Kidney tubule cell (primary cell): ENCODE results near the gene MBP.

ENCODE experiments used
- DNase-seq: peaks from one replicate; pipeline ENCODE4 v3.0.0-alpha.2; 2018; ENCODE audit warnings: low spot score

The MBP gene

DNA sequence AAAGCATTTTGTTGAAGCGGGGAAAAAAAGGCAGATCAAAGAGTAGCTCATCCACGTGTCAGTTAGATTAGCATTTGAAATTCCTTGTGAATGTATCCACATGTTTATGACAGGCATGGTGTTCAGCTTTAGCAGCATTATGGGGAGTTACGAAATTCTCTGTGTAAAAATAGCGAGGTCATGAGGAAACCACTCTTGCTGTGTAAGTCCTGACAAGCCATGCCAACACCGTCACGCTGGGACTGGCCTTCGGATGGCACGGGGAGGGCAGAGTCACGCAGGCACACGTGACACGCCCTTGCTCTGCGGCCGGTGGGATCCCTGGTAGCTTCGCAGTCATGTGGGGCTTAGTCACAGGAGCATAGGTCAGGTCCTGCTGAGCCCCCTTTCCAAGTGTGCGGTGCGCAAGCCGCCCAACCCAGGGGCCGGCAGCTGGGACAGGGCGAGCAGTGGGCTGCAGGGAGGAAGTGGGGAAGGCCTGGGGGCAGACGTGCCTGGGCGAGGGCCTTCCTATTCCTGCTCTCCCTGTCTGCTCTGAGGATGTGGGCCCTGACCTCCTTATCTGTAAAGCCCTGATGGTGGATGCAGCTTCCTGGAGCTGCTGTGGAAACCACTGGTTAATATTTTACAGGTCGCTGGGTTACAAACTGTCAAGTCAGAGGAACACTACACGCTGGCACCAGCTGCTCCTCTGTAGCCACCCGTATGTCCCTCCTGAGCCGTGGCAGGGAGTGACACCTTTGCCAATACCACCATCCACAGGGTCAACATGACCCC, 18.0 kb downstream of the MBP start:
- DNase-seq: peak; percentile 97

DNA sequence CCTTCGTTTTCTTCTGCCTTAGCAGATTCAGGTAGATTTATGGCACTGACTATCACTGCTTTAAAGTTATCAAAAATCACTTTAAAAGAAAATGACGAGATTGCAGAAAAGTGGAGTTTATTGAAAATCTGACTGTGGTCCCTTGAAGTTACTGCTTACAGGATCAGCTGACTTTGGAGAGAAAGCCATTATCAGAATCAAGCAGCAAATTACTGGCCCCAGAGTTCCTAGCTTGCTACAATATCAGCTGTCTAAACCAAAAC, 18.5 kb downstream of the MBP start:
- no peak for DNase-seq

DNA sequence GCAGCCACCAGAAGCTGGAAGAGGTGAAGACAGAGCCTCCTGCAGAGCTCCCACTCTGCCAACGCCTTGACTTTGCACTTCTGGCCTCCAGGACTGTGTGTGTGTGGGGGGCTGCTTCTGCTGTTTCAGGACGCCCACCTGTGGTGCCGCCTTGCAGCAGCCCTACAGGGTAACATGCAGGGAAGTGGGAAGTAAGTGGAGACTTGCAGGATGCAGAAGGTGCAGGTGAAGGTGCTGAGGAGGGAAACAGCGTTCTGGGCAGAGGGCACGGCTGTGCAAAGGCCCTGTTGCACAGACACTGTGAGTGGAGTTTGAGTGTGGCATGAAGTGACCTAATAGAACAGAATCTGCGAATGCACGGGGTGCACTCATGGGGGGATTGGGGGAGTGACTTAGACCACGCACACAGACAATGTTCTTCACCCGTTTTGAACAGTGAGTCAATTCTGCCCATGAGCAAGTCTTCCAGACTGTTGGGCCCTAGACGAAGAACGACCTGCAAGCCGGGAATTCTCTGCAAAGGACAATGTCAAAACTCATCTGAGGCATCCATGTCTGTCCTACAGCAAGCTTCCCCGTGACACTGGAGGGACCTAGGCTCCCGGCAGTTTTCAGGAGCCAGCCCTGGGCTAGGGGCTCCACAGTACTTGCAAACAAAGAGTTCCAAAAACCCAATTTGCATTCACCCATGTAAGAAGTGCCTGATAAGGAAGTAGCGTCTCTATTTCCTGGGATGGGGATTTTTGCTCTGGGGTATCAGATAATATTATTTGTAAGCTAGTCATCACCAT, 19.0 kb downstream of the MBP start:
- DNase-seq: no peak

DNA sequence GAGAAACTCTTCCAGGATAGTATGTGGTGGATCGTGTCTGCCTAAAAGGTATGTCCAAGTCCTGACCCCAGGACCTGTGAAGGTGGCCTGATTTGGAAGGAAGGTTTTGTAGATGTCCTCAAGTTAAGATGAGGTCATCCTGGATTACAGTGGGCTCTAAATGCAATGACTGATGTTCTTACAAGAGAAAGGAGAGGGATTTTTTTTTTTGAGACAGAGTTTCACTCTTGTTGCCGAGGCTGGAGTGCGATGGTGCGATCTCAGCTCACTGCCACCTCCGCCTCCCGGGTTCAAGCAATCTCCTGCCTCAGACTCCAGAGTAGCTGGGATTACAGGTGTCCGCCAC, 19.9 kb downstream of the MBP start:
- DNase-seq: no peak

DNA sequence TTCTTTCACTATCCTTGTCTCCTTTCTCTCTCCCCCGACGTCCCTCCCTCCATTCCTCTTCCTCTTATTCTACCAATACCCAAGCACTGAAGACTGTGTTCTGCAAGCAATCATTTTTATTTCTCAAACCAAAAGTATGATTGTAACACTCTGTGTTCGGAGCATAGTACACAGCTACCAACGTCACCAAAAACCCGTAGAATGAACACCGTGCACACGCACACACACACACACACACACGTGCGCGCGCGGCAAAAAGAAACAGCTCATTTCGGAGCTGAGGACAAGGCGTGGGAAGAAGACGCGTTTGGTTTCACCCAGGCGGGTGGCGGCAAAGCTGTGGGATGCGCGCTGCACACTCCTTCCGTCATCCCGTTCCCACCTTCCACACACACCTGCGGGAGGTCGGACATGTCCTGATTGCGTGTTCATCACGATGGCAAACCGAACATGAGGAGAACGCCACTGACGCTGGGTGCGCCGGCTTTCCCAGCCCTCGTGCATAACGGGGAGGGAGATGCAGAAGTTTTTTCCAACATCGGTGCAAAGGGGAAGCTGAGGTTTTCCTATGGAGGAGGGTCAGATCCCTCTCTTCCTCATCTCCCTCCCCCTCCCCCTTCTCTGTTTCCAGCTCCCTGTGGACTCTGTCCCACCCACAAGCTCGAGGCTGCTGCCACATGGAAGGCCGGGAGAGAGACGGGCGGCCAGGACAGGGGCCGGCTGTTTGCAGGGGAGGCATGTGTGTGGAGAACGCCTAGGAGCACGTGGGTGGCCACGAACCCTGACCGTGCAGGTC, 20.4 kb downstream of the MBP start:
- no peak for DNase-seq

DNA sequence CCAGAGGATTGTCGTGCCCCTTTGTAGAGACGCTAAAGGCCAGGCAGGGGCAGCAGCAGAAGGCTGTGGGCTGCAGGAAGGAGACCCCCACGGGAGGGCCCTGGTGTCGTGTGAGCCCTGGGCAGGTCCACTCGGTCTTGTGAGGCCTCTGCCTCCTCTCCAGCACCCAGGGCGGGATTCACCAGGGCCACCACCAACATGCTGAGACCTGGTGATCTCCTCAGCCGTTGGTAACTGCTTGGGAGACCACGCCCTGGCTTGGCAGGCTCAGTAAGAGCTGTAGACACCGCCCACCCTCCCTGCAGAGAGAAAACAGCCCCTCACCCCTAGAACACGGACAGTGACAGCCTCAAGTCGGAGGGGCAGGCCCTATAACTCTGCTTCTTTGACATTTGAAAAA, 21.1 kb downstream of the MBP start:
- no peak for DNase-seq

DNA sequence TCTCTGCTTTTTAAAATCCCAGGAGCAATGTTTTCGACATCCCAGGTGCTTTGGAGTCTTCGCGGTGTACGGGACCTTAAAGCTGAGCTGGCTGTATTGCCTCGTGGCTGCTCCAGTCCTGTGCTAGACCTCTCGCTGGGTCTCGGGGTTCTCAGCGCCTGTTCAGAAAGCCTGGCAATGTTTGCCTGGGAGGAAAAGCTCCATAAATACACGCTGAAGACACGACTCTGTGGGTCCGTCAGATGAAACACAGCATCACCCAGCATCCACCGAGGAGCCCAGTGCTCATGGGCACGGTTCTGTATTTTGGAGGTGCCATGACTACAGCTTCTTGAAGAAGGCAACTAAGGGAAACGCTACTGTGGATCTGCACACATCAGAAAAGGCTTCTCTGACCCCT, 21.6 kb downstream of the MBP start:
- DNase-seq: no peak

DNA sequence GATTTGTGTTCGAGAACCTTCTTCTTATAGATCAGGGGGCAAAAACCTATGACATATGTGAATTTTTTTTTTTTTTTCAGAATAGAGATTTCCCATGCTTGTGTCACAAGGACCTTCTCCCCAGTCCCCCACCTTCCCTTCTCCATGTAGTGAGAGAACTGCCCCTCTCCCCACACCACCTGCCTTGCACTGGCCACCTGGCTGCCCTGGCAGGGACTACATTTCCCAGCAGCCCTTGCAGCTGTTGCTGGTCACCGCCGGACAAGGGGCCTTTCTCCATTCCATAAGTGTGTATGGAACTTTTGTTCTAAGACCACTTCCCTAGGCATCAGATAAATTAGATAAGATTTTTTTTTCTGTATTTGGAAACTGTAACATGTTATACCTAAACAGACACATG, 22.2 kb downstream of the MBP start:
- DNase-seq: no peak

DNA sequence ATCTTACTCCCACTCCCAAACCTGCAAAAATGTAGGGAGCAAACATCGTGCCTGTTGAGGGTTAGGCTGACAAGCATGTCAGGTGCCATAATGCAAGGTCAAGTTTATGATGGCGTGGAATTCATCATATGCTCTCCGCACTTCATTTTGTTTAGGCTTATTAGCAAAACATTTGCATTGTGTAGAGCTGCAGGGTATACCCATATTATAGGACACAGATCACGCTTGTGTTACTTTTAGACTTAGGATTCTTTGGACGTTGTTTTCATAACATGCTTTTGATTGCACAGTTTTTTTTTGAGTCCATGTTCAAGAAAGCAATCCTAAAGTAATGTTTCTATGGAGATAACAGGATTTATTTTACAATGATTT, 22.9 kb downstream of the MBP start:
- DNase-seq: no peak

DNA sequence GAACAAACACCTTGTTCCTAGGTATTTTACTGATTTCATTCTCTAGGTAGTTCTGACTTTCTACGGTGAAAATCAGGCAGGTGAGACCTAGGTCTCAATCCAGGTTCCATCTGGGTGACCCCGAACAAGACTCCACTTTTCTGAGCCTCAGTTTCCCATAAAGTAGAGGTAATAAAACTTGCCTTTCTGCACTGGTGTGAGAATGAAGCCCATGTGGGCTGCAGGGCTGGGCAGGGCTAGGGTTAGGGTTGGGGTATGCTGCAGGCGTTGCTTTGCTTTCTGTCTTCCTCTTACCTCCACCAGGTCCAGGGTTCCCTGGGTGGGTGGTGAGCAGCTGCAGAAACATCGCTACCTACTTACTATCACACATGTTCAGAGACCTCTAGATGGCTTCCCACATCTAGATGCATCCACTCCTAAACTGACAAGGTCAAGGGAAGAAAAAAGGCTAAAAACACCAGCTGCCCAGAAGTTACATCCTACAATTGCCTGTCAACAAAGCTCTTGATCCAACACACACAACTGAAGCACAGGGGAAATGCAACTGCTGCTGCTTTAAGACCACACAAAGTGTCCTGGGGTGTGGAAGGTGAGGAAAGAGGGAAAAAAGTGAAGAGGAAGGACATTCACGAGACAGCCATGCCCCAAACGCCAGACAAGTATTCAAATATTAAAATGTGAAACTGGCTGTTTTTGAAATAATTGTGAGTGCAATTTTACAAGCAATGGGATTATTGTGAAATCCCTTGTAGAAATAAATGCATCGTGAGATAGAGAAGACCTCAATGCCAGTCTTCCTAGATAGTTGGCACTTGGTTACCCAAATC, 23.5 kb downstream of the MBP start:
- no peak for DNase-seq

DNA sequence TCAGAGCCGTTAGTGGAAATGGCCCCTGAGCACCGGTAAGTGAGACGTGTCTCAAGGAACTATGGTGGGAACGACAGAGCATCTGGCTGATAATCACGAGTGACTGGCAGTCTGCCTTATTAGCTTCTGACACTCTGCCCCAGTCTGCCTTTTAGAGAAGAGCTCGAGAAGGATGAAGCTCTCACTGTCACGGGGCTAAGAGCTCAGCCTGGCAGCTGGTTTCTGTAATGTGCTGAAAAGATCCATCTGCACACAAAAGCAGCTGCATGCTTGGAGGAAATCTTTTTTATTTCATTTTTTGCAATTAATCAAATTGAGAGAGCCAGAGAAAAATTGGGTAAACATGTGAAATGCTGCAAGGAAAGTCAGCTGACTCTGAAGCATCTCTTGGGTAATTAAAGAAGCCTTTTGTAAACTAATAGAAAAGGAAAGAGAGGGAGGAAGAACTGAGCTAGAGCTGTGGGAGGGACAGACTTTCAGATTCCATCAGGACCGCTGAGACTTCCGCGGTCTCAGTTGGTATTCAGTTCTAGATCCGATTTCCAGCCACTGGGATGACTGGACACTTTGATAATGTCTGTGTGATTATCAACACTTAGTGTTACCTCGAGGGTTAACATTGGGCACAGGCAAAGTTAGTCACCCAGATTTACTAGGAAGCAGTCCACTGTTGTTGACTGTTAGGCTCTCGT, 24.4 kb downstream of the MBP start:
- peak; percentile 74 for DNase-seq

DNA sequence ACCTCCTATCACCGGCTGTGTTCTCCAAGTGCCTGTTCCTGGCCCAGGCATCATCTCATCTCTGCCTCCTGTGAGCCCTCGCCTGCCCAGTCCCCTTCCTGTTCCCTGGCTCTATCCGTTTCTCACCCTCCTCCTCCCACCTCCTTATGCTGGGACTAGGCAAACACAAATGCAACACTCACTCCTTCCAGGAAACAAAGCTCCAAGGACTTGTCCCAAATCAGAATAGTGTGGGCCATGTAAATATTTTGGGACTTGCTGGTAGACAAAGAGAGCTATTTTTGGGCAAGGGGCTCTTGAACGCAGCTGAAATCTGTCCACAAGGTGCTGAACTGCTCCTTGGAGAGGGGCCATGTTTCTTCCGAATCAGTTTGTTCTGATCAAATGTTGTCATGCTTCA, 25.3 kb downstream of the MBP start:
- peak; percentile 35 for DNase-seq

DNA sequence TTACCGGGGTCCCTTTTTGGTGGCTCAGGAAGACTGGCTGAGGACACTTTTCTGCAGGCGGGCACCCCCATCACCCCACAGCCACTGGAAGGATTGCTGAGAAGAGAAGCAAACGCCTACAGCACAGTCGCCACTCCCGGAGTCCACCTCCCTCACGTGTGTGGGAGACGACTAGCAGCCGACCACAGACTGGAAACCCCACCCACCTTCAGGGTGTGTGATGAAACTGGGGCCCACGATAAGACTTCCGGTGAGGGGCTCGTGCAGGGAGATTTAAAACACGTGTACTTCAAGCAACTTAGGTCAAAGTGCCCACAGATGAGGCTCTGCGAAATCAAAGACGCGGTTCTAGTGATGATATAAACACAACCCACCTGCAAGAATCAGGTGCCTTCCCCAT, 26.3 kb downstream of the MBP start:
- no peak for DNase-seq

DNA sequence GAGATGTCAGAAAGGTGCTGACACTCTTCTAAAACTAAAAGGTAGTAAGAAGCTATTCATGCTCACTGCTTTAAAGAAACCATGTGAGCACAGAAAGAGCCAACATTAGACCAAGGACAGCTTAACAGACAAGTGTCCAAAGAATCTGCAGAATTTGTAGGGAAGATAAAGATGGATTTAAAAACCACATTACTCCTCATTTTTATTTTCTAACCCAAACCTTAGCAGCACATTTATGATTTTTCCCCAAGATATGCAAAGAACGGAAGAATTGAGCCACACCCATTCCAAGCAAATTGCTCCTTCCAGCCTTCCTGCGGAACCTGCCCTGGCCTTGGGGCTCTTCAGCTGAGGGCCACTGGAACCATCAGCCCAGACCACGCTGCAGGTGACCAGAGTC, 26.9 kb downstream of the MBP start:
- no peak for DNase-seq

DNA sequence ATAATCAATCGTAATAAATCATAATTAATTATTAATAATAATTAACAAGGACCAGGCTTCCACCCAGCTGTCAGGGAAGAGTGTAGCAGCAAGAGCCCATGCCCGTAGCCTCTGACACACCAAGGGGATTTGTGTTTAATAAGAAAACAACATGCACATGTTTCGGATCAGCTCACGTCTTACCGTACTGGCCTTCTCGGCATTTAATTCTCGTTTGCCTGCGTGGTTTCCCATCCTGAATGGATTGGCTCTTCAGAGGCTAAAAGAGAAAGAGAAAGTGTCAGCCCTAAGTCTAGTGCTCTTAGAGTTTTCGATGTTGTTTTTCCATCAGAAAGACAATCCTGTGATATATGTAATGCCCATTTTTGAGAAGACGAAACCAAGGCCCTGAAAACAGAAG, 27.6 kb downstream of the MBP start:
- DNase-seq: no peak

DNA sequence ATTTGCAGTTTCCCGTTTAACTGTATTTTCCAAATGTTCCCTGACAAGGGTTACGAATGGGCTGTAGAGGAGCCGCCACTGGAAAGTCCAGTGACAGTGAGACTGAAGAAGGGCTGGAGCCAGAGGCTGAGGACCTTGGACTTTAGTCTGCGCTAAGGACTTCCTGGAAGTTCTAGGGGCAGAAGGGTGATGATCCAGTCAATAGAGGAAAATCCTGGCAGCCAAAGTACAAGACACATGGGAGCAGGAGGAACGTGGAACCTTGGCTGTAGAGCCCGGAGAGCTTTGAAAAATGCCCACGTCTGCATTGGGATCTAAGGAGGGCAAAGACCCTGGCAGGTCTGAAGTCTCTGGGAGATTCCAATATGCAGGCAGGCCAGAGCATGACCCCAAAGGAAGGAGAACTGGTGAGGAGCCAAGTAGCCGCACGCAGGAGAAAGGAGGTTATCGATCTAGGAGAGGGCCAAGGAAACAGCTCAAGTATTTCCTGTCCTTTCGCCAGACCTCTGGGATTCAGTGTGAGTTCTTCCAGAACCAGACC, 28.5 kb downstream of the MBP start:
- DNase-seq: no peak

DNA sequence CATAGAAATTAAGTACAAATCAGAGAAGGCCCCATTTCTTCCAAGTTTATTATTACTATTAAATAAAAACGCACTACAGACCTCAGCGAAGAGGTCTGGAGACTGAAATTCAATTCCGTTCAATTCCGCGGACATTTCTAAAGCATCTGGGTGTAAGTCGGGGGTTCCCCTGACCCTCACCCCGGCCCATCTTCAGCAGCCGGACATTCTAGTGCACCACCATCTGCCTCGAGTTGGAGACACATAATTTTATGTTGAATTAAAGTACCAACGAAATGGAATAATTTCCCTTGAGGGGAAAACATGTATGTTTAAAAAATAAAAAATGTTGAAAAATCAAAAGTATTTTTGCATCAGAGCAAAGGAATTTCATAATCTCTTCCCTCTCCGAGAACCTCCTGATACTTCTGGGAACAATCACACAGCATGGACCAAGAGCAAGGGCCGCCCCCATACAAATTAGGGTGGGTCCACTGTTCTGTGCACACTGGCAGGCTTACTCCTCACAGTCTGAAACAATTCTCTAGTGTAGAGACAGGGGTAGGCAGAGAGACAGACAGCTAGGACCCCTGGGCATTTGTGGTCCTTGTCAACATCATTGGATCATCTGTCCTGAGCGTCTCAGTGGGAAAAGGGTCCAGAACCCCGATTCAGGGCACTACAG, 29.3 kb downstream of the MBP start:
- DNase-seq: no peak

DNA sequence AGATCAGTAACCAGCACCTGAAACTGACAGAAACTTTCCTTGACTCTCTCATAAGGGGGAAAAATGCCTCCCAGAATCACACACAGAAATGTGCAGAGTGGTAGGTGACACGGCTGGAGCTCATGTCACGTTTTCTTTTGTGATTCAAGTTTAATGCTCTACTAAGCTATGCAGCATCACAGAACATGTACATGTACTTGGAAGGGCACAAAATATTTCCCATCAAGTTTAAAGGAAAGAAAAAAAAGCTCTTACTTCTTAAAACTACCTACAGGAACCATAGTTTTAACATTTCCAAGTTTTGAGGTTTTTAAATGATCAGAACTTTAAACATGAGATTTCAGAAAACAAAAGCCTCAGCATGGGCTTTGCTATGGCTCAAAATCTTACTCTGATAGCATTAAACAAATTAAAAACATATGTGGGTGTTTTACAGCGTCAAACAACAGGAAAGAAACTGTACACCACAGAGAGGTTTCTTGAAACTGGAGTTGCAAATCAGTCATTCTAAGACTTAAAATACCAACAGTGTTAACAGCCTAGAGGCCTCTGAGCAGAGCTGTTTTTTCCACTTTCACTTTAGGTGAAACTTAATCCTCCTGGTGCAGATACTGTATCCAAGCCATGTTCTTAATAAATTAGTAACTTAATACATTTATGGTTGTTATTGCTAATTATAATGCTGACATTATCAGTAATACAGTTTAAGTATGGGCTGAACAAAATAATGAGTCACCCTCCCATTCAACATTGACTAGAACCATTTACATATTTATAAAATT, 30.1 kb downstream of the MBP start:
- DNase-seq: peak; percentile 72

DNA sequence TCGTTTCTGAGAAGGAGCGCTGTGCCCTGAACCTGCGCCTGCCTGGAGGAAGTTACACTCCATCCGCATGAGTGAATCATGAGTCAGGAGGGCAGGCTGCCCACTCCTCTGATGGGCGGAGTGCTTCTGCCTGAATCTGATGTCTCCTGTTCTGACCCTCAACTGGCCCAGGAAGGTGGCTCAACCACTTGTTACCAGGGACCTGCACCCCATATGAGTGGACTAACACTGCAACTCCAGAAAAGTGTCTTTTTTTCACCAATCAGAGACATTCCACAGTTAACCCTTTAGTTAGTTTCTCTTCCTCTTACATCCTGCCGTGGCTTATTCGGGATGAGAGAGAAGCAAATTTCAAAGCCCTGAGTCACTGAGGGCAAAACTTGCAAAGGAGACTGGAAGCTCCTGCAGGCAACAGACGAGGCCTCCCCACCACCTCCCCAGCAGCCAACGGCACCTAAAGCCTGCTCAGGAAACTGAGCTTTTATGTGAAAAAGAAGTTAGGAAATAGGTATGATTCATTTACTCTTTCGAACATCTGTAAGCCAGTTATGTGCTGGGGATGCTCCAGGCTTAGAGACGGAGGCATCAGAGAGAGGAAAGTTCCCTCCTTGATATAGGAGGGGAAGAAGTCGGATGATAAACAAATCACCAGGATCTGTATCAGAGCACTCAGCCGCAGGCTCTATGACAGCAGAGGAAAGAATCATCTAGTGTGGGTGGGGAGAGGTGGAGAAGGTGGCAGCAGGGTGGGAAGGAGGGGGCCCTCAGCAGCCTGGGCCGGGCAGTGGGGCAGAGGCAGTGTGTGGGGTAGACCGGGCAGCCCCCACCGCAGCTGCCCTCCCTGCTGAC, 30.9 kb downstream of the MBP start:
- DNase-seq: peak; percentile 99
